HG03175 (cell line): ENCODE results near the gene GOLPH3.
"Not testable (repeated sequence)": the region's sequence is repeated elsewhere in the genome, so short reads cannot be mapped to it uniquely, and the experiment has no call there.

Experiments
- ATAC-seq: cut with Tn5 transposase; IDR thresholded peaks from one replicate; pipeline ENCODE4 v1.9.1; 2021; ENCODE audit warnings: mild to moderate bottlenecking, moderate library complexity; ENCODE audit not compliant: unreplicated experiment

The GOLPH3 gene

GRCh38 chr5:32172186-32172911 is 1.8 kb downstream of the GOLPH3 start:
- not testable (repeated sequence) for ATAC-seq

- ATAC-seq: no peak
These were observed 3.6 kb downstream of the GOLPH3 start for GRCh38 chr5:32170303-32171151.

GRCh38 chr5:32168460-32169033 is 5.6 kb downstream of the GOLPH3 start:
- ATAC-seq: no peak

GRCh38 chr5:32165597-32165996 is 8.5 kb downstream of the GOLPH3 start:
- no peak for ATAC-seq

- ATAC-seq: peak; percentile 47
These were observed 10.3 kb downstream of the GOLPH3 start for GRCh38 chr5:32163785-32164184.

- no peak for ATAC-seq
These were observed 11.1 kb downstream of the GOLPH3 start for GRCh38 chr5:32163053-32163452.

- no peak for ATAC-seq
These were observed 13.9 kb downstream of the GOLPH3 start for GRCh38 chr5:32160228-32160627.

- ATAC-seq: no peak
These were observed 14.6 kb downstream of the GOLPH3 start for GRCh38 chr5:32159328-32160072.

GRCh38 chr5:32158679-32158975 is 15.5 kb downstream of the GOLPH3 start:
- no peak for ATAC-seq

GRCh38 chr5:32157078-32157477 is 17.0 kb downstream of the GOLPH3 start:
- ATAC-seq: no peak

- no peak for ATAC-seq
These were observed 17.5 kb downstream of the GOLPH3 start for GRCh38 chr5:32156635-32157034.

- ATAC-seq: no peak
These were observed 18.9 kb downstream of the GOLPH3 start for GRCh38 chr5:32155211-32155610.

- ATAC-seq: no peak
These were observed 20.4 kb downstream of the GOLPH3 start for GRCh38 chr5:32153723-32154122.

GRCh38 chr5:32151198-32151597 is 22.9 kb downstream of the GOLPH3 start:
- no peak for ATAC-seq

GRCh38 chr5:32150366-32150765 is 23.8 kb downstream of the GOLPH3 start:
- ATAC-seq: no peak

GRCh38 chr5:32147959-32148358 is 26.2 kb downstream of the GOLPH3 start:
- ATAC-seq: no peak

- no peak for ATAC-seq
These were observed 26.9 kb downstream of the GOLPH3 start for GRCh38 chr5:32147236-32147635.

- ATAC-seq: no peak
These were observed 28.7 kb downstream of the GOLPH3 start for GRCh38 chr5:32145378-32145777.

- no peak for ATAC-seq
These were observed 29.5 kb downstream of the GOLPH3 start for GRCh38 chr5:32144378-32145207.

- no peak for ATAC-seq
These were observed 30.3 kb downstream of the GOLPH3 start for GRCh38 chr5:32143617-32144377.
